K562 (cell line): ENCODE data around the gene ALKBH4. TPM values are rescaled to one million over a fixed set of nuclear protein-coding genes. Genes with fewer than 3 reads are reported as not detected.
A peak's percentile ranks its signal among the peaks of the same experiment; 100 is the strongest.

Experiments used
- ETV5 ChIP-seq: sonication (generic); formaldehyde crosslinking; IDR thresholded peaks from 2 replicates; pipeline ENCODE4 v1.4.0; 2020; ENCODE audit warnings: low read depth, mild to moderate bottlenecking, missing genetic modification reagents
- FOS ChIP-seq: IDR thresholded peaks from 3 replicates; pipeline ENCODE4 v1.6.1; 2011; ENCODE audit not compliant: insufficient read length; ENCODE audit errors: extremely low read depth
- FOXA3 ChIP-seq, 2 experiments: fragments of 450-650 bp in 1 of 2; sonication (generic) in 1 of 2; formaldehyde crosslinking; IDR thresholded peaks in 1 of 2; conservative IDR thresholded peaks in 1 of 2; 2 replicates each; pipeline versions ENCODE4 v1.4.0 to v1.8.0; 2020 to 2022; ENCODE audit warnings: mild to moderate bottlenecking in 2 of 2, missing genetic modification reagents in 1 of 2
- GATAD2B ChIP-seq: fragments of 450-650 bp; IDR thresholded peaks from 2 replicates; pipeline ENCODE4 v1.6.1; 2017; ENCODE audit warnings: mild to moderate bottlenecking, borderline replicate concordance
- KAT8 ChIP-seq: fragments of 450-650 bp; IDR thresholded peaks from 2 replicates; pipeline ENCODE4 v1.6.1; 2016; ENCODE audit warnings: low read depth, mild to moderate bottlenecking
- KDM1A ChIP-seq, 2 experiments: fragments of 450-650 bp; IDR thresholded peaks; 2 replicates each; pipeline ENCODE4 v1.6.1; 2016; ENCODE audit warnings: mild to moderate bottlenecking in 2 of 2
- MEF2D ChIP-seq: conservative IDR thresholded peaks from 2 replicates; pipeline ENCODE4 v1.6.1; 2016; ENCODE audit warnings: low read depth, missing genetic modification characterization, missing compliant biosample characterization
- NBN ChIP-seq: fragments of 450-650 bp; IDR thresholded peaks from 2 replicates; pipeline ENCODE4 v1.6.1; 2016; ENCODE audit warnings: low read depth, mild to moderate bottlenecking
- NELFE ChIP-seq: IDR thresholded peaks from 2 replicates; pipeline ENCODE4 v1.6.1; 2011; ENCODE audit warnings: mild to moderate bottlenecking; ENCODE audit not compliant: insufficient read depth, insufficient read length
- PCBP1 ChIP-seq: fragments of 200-400 bp; formaldehyde crosslinking; IDR thresholded peaks from 2 replicates; pipeline ENCODE4 v1.6.1; 2018; ENCODE audit warnings: mild to moderate bottlenecking, low read depth, low read length; ENCODE audit not compliant: poor library complexity, severe bottlenecking
- RAD21 ChIP-seq, 2 experiments: fragments of 250-450 bp in 1 of 2; fragments of 450-650 bp in 1 of 2; sonication (Bioruptor Pico) in 1 of 2; formaldehyde crosslinking in 1 of 2; IDR thresholded peaks in 1 of 2; conservative IDR thresholded peaks in 1 of 2; 2 replicates each; pipeline versions ENCODE4 v1.4.0 to v1.8.0; 2020 to 2022; ENCODE audit warnings: mild to moderate bottlenecking in 2 of 2, moderate library complexity in 1 of 2
- SMAD1 ChIP-seq: fragments of 150-350 bp; IDR thresholded peaks from 2 replicates; pipeline ENCODE4 v1.6.1; 2014; ENCODE audit warnings: low read length, low read depth; ENCODE audit not compliant: partially characterized antibody
- SP2 ChIP-seq: IDR thresholded peaks from 2 replicates; pipeline ENCODE4 v1.6.1; 2011; ENCODE audit warnings: mild to moderate bottlenecking, low read depth, low read length, moderate library complexity; ENCODE audit not compliant: poor library complexity, severe bottlenecking; ENCODE audit errors: extremely low read depth
- TEAD4 ChIP-seq, 2 experiments: sonication (generic) in 1 of 2; formaldehyde crosslinking in 1 of 2; IDR thresholded peaks; 2 replicates each; pipeline versions ENCODE4 v1.6.1 to v1.8.0; 2012 to 2022; ENCODE audit warnings: borderline replicate concordance in 1 of 2, inconsistent platforms in 1 of 2, low read length in 1 of 2, mild to moderate bottlenecking in 1 of 2, missing genetic modification reagents in 1 of 2
- ZHX1 ChIP-seq: fragments of 150-350 bp; conservative IDR thresholded peaks from 2 replicates; pipeline ENCODE4 v1.6.1; 2014; ENCODE audit warnings: low read length
- ZMIZ1 ChIP-seq, 2 experiments: fragments of 150-350 bp in 1 of 2; IDR thresholded peaks; 2 replicates each; pipeline ENCODE4 v1.6.1; 2012 to 2016; ENCODE audit warnings: low read depth in 2 of 2, low read length in 2 of 2, mild to moderate bottlenecking in 1 of 2, moderate library complexity in 1 of 2
- ZNF197 ChIP-seq: fragments of 200-800 bp; sonication (Bioruptor generic); IDR thresholded peaks from 2 replicates; pipeline ENCODE4 v1.6.1; 2016; ENCODE audit warnings: low read depth, missing genetic modification characterization, missing compliant biosample characterization
- ZNF717 ChIP-seq: fragments of 250-450 bp; sonication (Bioruptor Pico); IDR thresholded peaks from 2 replicates; pipeline ENCODE4 v1.5.0; 2021
- ZNF76 ChIP-seq: fragments of 250-450 bp; sonication (Bioruptor Pico); IDR thresholded peaks from 2 replicates; pipeline ENCODE4 v1.4.0; 2020; ENCODE audit warnings: mild to moderate bottlenecking, moderate library complexity, borderline replicate concordance
- ZNF764 ChIP-seq: fragments of 250-450 bp; sonication (Bioruptor Pico); IDR thresholded peaks from 2 replicates; pipeline ENCODE4 v1.4.0; 2020; ENCODE audit warnings: low read depth, mild to moderate bottlenecking, moderate library complexity
- ZSCAN29 ChIP-seq: fragments of 450-650 bp; IDR thresholded peaks from 2 replicates; pipeline ENCODE4 v1.6.1; 2017
- polyA plus RNA-seq, 8 experiments: library from polyadenylated mRNA; depleted of rRNA in 4 of 8; stranded (reverse) in 5 of 8; unstranded in 3 of 8; fragments of >200 nt; fragmentation: Nextera tagmentation in 2 of 8; fragmentation: Illumina TruSeq in 1 of 8; extraction: Ambion mirVana in 2 of 8; extraction: Trizol in 1 of 8; gene quantifications; 2 replicates each; pipeline versions ENCODE4 v1.2.1 to v1.2.3, GENCODE V29; 2011 to 2014; ENCODE audit warnings: inconsistent platforms in 1 of 8, missing spikeins in 1 of 8
- total RNA-seq, 7 experiments: library from RNA; depleted of rRNA in 6 of 7; stranded (reverse); fragments of >200 nt in 6 of 7; fragmentation: Illumina TruSeq in 2 of 7; extraction: Trizol in 2 of 7; gene quantifications; 2 replicates each; pipeline versions ENCODE4 v1.2.1 to v1.2.3, GENCODE V29; 2011 to 2021; ENCODE audit warnings: low replicate concordance in 1 of 7

The ALKBH4 gene
- total and polyA plus RNA-seq, 9 of the 15 experiments (the other 6 are each of a cell fraction or from before 2014, with no cell fraction given): 4.6 to 21.4 (median 11.8) TPM

GRCh38 chr7:102439963-102440795, 24.5 kb downstream of the ALKBH4 start (continued):
- no peak for TF ChIP-seq ZMIZ1 (IDR thresholded peaks at IDR 0.05; ENCODE audit: low read depth in 2 of 2, low read length in 2 of 2)
- no peak for TF ChIP-seq ZNF717 (CRISPR knock-in tag)
- no peak for TF ChIP-seq NBN
- no peak for TF ChIP-seq PCBP1
- TF ChIP-seq ZNF76: no peak
- no peak for TF ChIP-seq ZNF197 (CRISPR knock-in tag)
- peak; percentile 47 for TF ChIP-seq SMAD1
- TF ChIP-seq KAT8: no peak
- peak in 1 of 2 experiments; percentile 70; a peak in 3 of 4 replicates for TF ChIP-seq KDM1A (IDR thresholded peaks at IDR 0.05)
- TF ChIP-seq FOXA3 (CRISPR knock-in tag; conservative IDR thresholded peaks at IDR 0.05 in 1 of 2, IDR thresholded peaks at IDR 0.05 in 1 of 2): no peak
- TF ChIP-seq MEF2D (tag): no peak
- no peak for TF ChIP-seq NELFE
- 0 out of 2 replicates have a peak, but pooled peaks have one; percentile 32 for TF ChIP-seq ZNF764
- no peak for TF ChIP-seq ZSCAN29
- TF ChIP-seq TEAD4 (IDR thresholded peaks at IDR 0.05; ENCODE audit: low read length): no peak; the same call in 1 of the 2 replicates
- TF ChIP-seq TEAD4 (CRISPR knock-in tag; IDR thresholded peaks at IDR 0.05; ENCODE audit: borderline replicate concordance): no peak
- TF ChIP-seq GATAD2B: no peak
- no peak for TF ChIP-seq FOS
- no peak for TF ChIP-seq ZHX1
- peak in 1 of 2 experiments; percentile 25; a peak in 1 of 4 replicates for TF ChIP-seq RAD21 (CRISPR knock-in tag; conservative IDR thresholded peaks at IDR 0.05 in 1 of 2, IDR thresholded peaks at IDR 0.05 in 1 of 2)
- TF ChIP-seq ETV5: 0 out of 2 replicates have a peak, but pooled peaks have one; percentile 18
- TF ChIP-seq SP2: no peak
